GM19035 (cell line): ENCODE measurements around the gene CRACDL.

Experiments used
- ATAC-seq: cut with Tn5 transposase; IDR thresholded peaks from one replicate; pipeline ENCODE4 v1.9.1; 2021; ENCODE audit not compliant: unreplicated experiment

The CRACDL gene

GRCh38 chr2:98826856-98827255, 109.2 kb downstream of the CRACDL start:
- no peak for ATAC-seq

- no peak for ATAC-seq
Observed at GRCh38 chr2:98825858-98826257, 110.2 kb downstream of the CRACDL start.

- no peak for ATAC-seq
Observed at GRCh38 chr2:98825404-98825803, 110.6 kb downstream of the CRACDL start.

GRCh38 chr2:98825020-98825350, 111.0 kb downstream of the CRACDL start:
- ATAC-seq, result no peak

- ATAC-seq, result no peak
Observed at GRCh38 chr2:98824256-98825019, 111.6 kb downstream of the CRACDL start.

- ATAC-seq, result no peak
Observed at GRCh38 chr2:98823196-98824170, 112.5 kb downstream of the CRACDL start.

- ATAC-seq, result no peak
Observed at GRCh38 chr2:98822301-98823164, 113.5 kb downstream of the CRACDL start.

GRCh38 chr2:98821629-98822135, 114.3 kb downstream of the CRACDL start:
- no peak for ATAC-seq

- ATAC-seq, result no peak
Observed at GRCh38 chr2:98819231-98819766, 116.7 kb downstream of the CRACDL start.

- ATAC-seq, result no peak
Observed at GRCh38 chr2:98818164-98818563, 117.9 kb downstream of the CRACDL start.

- no peak for ATAC-seq
Observed at GRCh38 chr2:98816281-98816680, 119.7 kb downstream of the CRACDL start.

- ATAC-seq, result no peak
Observed at GRCh38 chr2:98815795-98816194, 120.2 kb downstream of the CRACDL start.

- no peak for ATAC-seq
Observed at GRCh38 chr2:98811766-98812165, 124.3 kb downstream of the CRACDL start.

- ATAC-seq, result no peak
Observed at GRCh38 chr2:98810588-98810928, 125.5 kb downstream of the CRACDL start.

- no peak for ATAC-seq
Observed at GRCh38 chr2:98809878-98810587, 126.0 kb downstream of the CRACDL start.

GRCh38 chr2:98809116-98809515, 126.9 kb downstream of the CRACDL start:
- no peak for ATAC-seq

- no peak for ATAC-seq
Observed at GRCh38 chr2:98808546-98808945, 127.5 kb downstream of the CRACDL start.

GRCh38 chr2:98807929-98808328, 128.1 kb downstream of the CRACDL start:
- no peak for ATAC-seq

GRCh38 chr2:98807221-98807620, 128.8 kb downstream of the CRACDL start:
- no peak for ATAC-seq

GRCh38 chr2:98806236-98806697, 129.8 kb downstream of the CRACDL start:
- no peak for ATAC-seq
